Measurements from ENCODE around the gene PSPN. TPM values are rescaled to one million over a fixed set of nuclear protein-coding genes. Genes with fewer than 3 reads are reported as not detected.

The PSPN gene
- total and polyA plus RNA-seq, 2 experiments from 2014 or later = 0.22 to 0.75 TPM

DNA sequence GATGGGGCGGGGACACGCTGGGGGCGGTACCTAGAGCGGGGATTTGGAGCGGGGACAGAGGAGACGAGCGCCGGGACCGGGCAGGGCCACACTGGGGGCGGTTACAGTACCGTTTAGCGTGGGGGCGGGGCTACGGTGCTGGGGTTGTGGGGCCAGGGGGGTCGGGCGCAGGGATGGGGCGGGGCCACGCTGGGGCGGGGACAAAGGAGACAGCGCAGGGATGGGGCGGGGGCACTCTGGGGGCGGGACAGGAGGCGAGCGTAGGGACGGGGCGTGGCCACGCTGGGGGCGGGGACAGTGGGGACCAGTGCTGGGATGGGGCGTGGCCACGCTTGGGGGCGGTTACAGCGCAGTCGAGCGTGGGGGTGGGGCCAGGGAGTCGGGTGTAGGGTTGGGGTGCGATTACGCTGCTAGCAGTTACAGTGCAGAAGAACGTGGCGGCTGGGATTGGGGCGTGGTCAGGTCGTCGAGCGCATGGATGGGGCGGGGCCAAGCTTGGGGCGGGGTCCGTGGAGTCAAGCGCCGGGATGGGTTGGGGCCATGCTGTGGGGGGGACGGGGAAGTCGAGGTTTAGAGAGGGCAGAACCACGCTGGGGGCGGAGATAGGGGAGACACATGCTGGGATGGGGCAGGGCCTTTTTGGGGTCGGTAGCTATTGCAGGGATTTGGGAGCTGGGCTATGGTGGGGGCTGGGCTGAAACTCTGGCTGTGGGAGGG, 2.5 kb downstream of the PSPN start:
- peak overlapping the region; percentile 98 for H3K9ac ChIP-seq
- peak overlapping the region; percentile 94 for H3K4me3 ChIP-seq
- H3K27ac ChIP-seq = peak overlapping the region; percentile 98
- peak overlapping the region; percentile 91 for H2AFZ ChIP-seq
- peak; percentile 99 for DNase-seq
- in situ Hi-C loops (cut with MboI) = no loop called here
- H3K36me3 ChIP-seq (ENCODE audit: low read depth) = no peaks in the 10 kb centered on the region
- TF ChIP-seq EZH2phosphoT487 (IDR thresholded peaks at IDR 0.05; ENCODE audit: insufficient read depth, low read depth) (no peak), EZH2 (IDR thresholded peaks at IDR 0.05; ENCODE audit: insufficient read depth, poor library complexity, severe bottlenecking) (no peak)
- H3K79me2 ChIP-seq (ENCODE audit: insufficient read depth) = no peaks in the 10 kb centered on the region
- H3K9me2 ChIP-seq (ENCODE audit: insufficient read depth) = no peaks in the 10 kb centered on the region
- no peaks in the 10 kb centered on the region for H3K27me3 ChIP-seq (replicated peaks; ENCODE audit: insufficient read depth)
- peak overlapping the region; percentile 87 for H3K4me2 ChIP-seq (ENCODE audit: unreplicated experiment)
- peaks cover 10% of the 10 kb centered on the region for H3K4me1 ChIP-seq (ENCODE audit: insufficient read depth)
- H3K9me3 ChIP-seq (ENCODE audit: low read depth) = no peaks in the 10 kb centered on the region
- 0 out of 2 replicates have a peak, but pooled peaks cover 24% of the 10 kb centered on the region for H3F3A ChIP-seq (ENCODE audit: insufficient read depth)
- 0 to 1% methylated on average over 16 to 51 of the region's 53 CpGs for WGBS, 2 experiments (ENCODE audit: low coverage in 1 of 2, low lambda C conversion rate in 2 of 2, missing lambda C conversion rate in 2 of 2)
- no peaks in the 10 kb centered on the region for H4K20me1 ChIP-seq (ENCODE audit: insufficient read depth)

DNA sequence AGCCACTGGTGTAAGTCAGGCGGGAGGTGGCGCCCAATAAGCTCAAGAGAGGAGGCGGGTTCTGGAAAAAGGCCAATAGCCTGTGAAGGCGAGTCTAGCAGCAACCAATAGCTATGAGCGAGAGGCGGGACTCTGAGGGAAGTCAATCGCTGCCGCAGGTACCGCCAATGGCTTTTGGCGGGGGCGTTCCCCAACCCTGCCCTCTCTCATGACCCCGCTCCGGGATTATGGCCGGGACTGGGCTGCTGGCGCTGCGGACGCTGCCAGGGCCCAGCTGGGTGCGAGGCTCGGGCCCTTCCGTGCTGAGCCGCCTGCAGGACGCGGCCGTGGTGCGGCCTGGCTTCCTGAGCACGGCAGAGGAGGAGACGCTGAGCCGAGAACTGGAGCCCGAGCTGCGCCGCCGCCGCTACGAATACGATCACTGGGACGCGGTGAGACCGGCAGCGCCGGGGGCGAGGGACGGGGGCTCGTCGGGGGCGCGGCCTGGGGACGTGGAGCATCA, 3.1 kb downstream of the PSPN start, which contains the start of gene ALKBH7:
Gene ALKBH7, plus strand, starts transcription at position 201 of the 502 bp plus-strand sequence. Its CDS starts 27 bp downstream, at position 228.
- H3K36me3 ChIP-seq (ENCODE audit: low read depth) = 0 out of 2 replicates have a peak, but pooled peaks cover 2% of the 10 kb centered on the region
- 0 out of 2 replicates have a peak, but pooled peaks cover 23% of the 10 kb centered on the region for H3F3A ChIP-seq (ENCODE audit: insufficient read depth)
- H3K9me3 ChIP-seq (ENCODE audit: low read depth) = no peaks in the 10 kb centered on the region
- peak within 1 kb of the TSS; percentile 98 for H3K27ac ChIP-seq
- no peaks in the 10 kb centered on the region for H3K9me2 ChIP-seq (ENCODE audit: insufficient read depth)
- DNase-seq = peak; percentile 100
- no peaks in the 10 kb centered on the region for H3K27me3 ChIP-seq (replicated peaks; ENCODE audit: insufficient read depth)
- peak within 1 kb of the TSS; percentile 91 for H3K4me2 ChIP-seq (ENCODE audit: unreplicated experiment)
- H3K79me2 ChIP-seq (ENCODE audit: insufficient read depth) = no peaks in the 10 kb centered on the region
- 0 to 1% methylated on average over 35 to 46 of the region's 47 CpGs for WGBS, 2 experiments (ENCODE audit: low coverage in 1 of 2, low lambda C conversion rate in 2 of 2, missing lambda C conversion rate in 2 of 2)
- peak within 1 kb of the TSS; percentile 91 for H2AFZ ChIP-seq
- peaks cover 10% of the 10 kb centered on the region for H3K4me1 ChIP-seq (ENCODE audit: insufficient read depth)
- H3K9ac ChIP-seq = peak within 1 kb of the TSS; percentile 98
- no peaks in the 10 kb centered on the region for H4K20me1 ChIP-seq (ENCODE audit: insufficient read depth)
- TF ChIP-seq EZH2phosphoT487 (IDR thresholded peaks at IDR 0.05; ENCODE audit: insufficient read depth, low read depth) (no peak), EZH2 (IDR thresholded peaks at IDR 0.05; ENCODE audit: insufficient read depth, poor library complexity, severe bottlenecking) (no peak)
- in situ Hi-C loops (cut with MboI) = no loop called here
- peak within 1 kb of the TSS; percentile 94 for H3K4me3 ChIP-seq

DNA sequence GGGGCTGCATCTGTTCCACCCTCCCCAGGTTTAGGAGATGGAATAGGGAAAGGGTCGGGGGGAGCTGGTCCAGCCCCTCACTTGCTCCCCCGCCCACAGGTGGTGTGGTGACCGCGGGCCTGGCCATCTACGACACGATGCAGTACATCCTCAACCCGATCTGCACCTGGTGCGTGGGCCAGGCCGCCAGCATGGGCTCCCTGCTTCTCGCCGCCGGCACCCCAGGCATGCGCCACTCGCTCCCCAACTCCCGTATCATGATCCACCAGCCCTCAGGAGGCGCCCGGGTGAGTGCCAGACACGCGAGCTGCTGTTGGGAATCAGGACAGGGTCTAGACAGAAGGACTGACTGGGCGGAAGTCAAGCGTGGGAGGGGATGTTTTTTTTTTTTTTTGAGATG, 11.4 kb downstream of the PSPN start:
- in situ Hi-C loops (cut with MboI) = no loop called here
- H3K27me3 ChIP-seq (replicated peaks; ENCODE audit: insufficient read depth) = no peaks in the 10 kb centered on the region

DNA sequence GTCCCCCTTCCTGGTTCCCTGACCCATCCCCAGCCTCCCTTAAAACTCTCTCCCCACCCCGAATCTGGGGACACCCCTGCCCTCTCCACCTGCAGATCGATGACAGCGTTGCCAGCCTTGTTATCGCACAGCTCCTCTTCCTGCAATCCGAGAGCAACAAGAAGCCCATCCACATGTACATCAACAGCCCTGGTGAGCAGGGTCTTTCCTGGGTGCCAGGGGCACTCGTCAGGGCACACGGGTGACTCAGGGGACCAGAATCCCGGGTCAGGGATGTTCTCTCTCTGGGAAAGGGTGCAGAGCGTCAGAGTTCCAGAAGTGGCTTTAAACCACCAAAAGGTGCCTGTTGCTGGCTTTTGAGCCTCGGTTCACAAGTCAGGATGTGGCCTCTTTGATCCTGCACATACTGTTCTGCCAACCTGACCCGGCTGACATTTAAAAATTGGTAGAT, 13.4 kb downstream of the PSPN start:
- WGBS, 2 experiments (ENCODE audit: low coverage in 1 of 2, low lambda C conversion rate in 2 of 2, missing lambda C conversion rate in 2 of 2) = 27 to 34% methylated on average over 11 of the region's 11 CpGs
- Histone ChIP-seq H3F3A (ENCODE audit: insufficient read depth) (no peaks in the 10 kb centered on the region), H3K27ac (no peak overlapping the region), H3K36me3 (ENCODE audit: low read depth) (peaks cover 7% of the 10 kb centered on the region; the same call in 1 of the 2 replicates), H3K4me2 (ENCODE audit: unreplicated experiment) (peak overlapping the region; percentile 86), H3K9me3 (ENCODE audit: low read depth) (no peaks in the 10 kb centered on the region), H2AFZ (peak overlapping the region; percentile 86), H3K27me3 (replicated peaks; ENCODE audit: insufficient read depth) (no peaks in the 10 kb centered on the region), H3K79me2 (ENCODE audit: insufficient read depth) (peaks cover 26% of the 10 kb centered on the region), H3K9me2 (ENCODE audit: insufficient read depth) (no peaks in the 10 kb centered on the region), H3K4me3 (peak overlapping the region; percentile 78), H3K4me1 (ENCODE audit: insufficient read depth) (no peaks in the 10 kb centered on the region), H4K20me1 (ENCODE audit: insufficient read depth) (no peaks in the 10 kb centered on the region), H3K9ac (peak overlapping the region; percentile 83)
- no peak for TF ChIP-seq EZH2 (IDR thresholded peaks at IDR 0.05; ENCODE audit: insufficient read depth, poor library complexity, severe bottlenecking)
- TF ChIP-seq EZH2phosphoT487 (IDR thresholded peaks at IDR 0.05; ENCODE audit: insufficient read depth, low read depth) = no peak
- peak; percentile 26 for DNase-seq
- in situ Hi-C loops (cut with MboI) = no loop called here

More for the DNA sequence above, 11.4 kb downstream of the PSPN start:
- no peaks in the 10 kb centered on the region for H4K20me1 ChIP-seq (ENCODE audit: insufficient read depth)
- H3K79me2 ChIP-seq (ENCODE audit: insufficient read depth) = peaks cover 26% of the 10 kb centered on the region
- DNase-seq = no peak
- WGBS, 2 experiments (ENCODE audit: low coverage in 1 of 2, low lambda C conversion rate in 2 of 2, missing lambda C conversion rate in 2 of 2) = 93 to 95% methylated on average over 20 to 21 of the region's 21 CpGs
- H2AFZ ChIP-seq = no peak overlapping the region
- H3K4me3 ChIP-seq = no peak overlapping the region
- H3K9me2 ChIP-seq (ENCODE audit: insufficient read depth) = no peaks in the 10 kb centered on the region
- no peaks in the 10 kb centered on the region for H3K4me1 ChIP-seq (ENCODE audit: insufficient read depth)
- TF ChIP-seq EZH2phosphoT487 (IDR thresholded peaks at IDR 0.05; ENCODE audit: insufficient read depth, low read depth) (no peak), EZH2 (IDR thresholded peaks at IDR 0.05; ENCODE audit: insufficient read depth, poor library complexity, severe bottlenecking) (no peak)
- no peak overlapping the region for H3K4me2 ChIP-seq (ENCODE audit: unreplicated experiment)
- H3K36me3 ChIP-seq (ENCODE audit: low read depth) = peaks cover 12% of the 10 kb centered on the region; the same call in 1 of the 2 replicates
- no peak overlapping the region for H3K9ac ChIP-seq
- no peak overlapping the region for H3K27ac ChIP-seq
- no peaks in the 10 kb centered on the region for H3K9me3 ChIP-seq (ENCODE audit: low read depth)
- 0 out of 2 replicates have a peak, but pooled peaks cover 5% of the 10 kb centered on the region for H3F3A ChIP-seq (ENCODE audit: insufficient read depth)

Data from GM23248 (cell line).